Left kidney (tissue), 2 donors: ENCODE data around the gene SLC16A3. TPM values are rescaled to one million over a fixed set of nuclear protein-coding genes. Genes with fewer than 3 reads are reported as not detected.
"Not testable (repeated sequence)": the region's sequence is repeated elsewhere in the genome, so short reads cannot be mapped to it uniquely, and the experiment has no call there.

ENCODE experiments used
- DNase-seq: peaks from one replicate; pipeline ENCODE4 v3.0.0-alpha.2; 2013
- polyA plus RNA-seq: library from polyadenylated mRNA; unstranded; fragments of 120-200 nt; gene quantifications from one replicate; pipeline ENCODE4 v1.2.1, GENCODE V29; 2013; ENCODE audit not compliant: insufficient read length

The SLC16A3 gene
- polyA plus RNA-seq, 1 donor: 5.6 TPM

GRCh38 chr17:82246365-82247181, 17.7 kb downstream of the SLC16A3 start:
- DNase-seq: no peak

GRCh38 chr17:82247182-82247823, 18.5 kb downstream of the SLC16A3 start:
- DNase-seq: no peak

GRCh38 chr17:82247856-82248671, 19.2 kb downstream of the SLC16A3 start:
- no peak for DNase-seq

GRCh38 chr17:82248815-82249674, 20.2 kb downstream of the SLC16A3 start:
- DNase-seq: no peak

- no peak for DNase-seq
Observed at GRCh38 chr17:82249896-82250581, 21.2 kb downstream of the SLC16A3 start.

- no peak for DNase-seq
Observed at GRCh38 chr17:82250868-82251500, 22.1 kb downstream of the SLC16A3 start.

GRCh38 chr17:82252511-82253178, 23.8 kb downstream of the SLC16A3 start:
- DNase-seq: no peak

- DNase-seq: no peak
Observed at GRCh38 chr17:82253179-82253544, 24.3 kb downstream of the SLC16A3 start.

GRCh38 chr17:82254096-82254495, 25.3 kb downstream of the SLC16A3 start:
- DNase-seq: not testable (repeated sequence)

GRCh38 chr17:82254746-82255145, 25.9 kb downstream of the SLC16A3 start:
- not testable (repeated sequence) for DNase-seq

- no peak for DNase-seq
Observed at GRCh38 chr17:82255402-82255972, 26.6 kb downstream of the SLC16A3 start.

- no peak for DNase-seq
Observed at GRCh38 chr17:82256242-82256885, 27.5 kb downstream of the SLC16A3 start.

GRCh38 chr17:82257473-82257872, 28.6 kb downstream of the SLC16A3 start:
- no peak for DNase-seq

GRCh38 chr17:82258555-82258954, 29.7 kb downstream of the SLC16A3 start:
- no peak for DNase-seq

- not testable (repeated sequence) for DNase-seq
Observed at GRCh38 chr17:82259972-82260961, 31.4 kb downstream of the SLC16A3 start.

- no peak for DNase-seq
Observed at GRCh38 chr17:82262344-82262743, 33.5 kb downstream of the SLC16A3 start.

- DNase-seq: no peak
Observed at GRCh38 chr17:82263641-82264040, 34.8 kb downstream of the SLC16A3 start.

GRCh38 chr17:82266142-82266541, 37.3 kb downstream of the SLC16A3 start:
- DNase-seq: no peak
